T1000 (cell line): ENCODE measurements around the gene HSPB8.
A peak's percentile ranks its signal among the peaks of the same experiment; 100 is the strongest.

ENCODE experiments used
- DNase-seq: peaks from one replicate; lab custom pipeline; 2025; ENCODE audit warnings: mixed read lengths; lab: John Stamatoyannopoulos, UW

HSPB8 gene, protein sequence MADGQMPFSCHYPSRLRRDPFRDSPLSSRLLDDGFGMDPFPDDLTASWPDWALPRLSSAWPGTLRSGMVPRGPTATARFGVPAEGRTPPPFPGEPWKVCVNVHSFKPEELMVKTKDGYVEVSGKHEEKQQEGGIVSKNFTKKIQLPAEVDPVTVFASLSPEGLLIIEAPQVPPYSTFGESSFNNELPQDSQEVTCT

GRCh38 chr12:119178544-119179334 lies at the start of gene HSPB8:
TSS of gene HSPB8 (plus strand) at chr12:119178931. CDS start at chr12:119179313, 382 bp downstream.
- DNase-seq = peak; percentile 50

DNA sequence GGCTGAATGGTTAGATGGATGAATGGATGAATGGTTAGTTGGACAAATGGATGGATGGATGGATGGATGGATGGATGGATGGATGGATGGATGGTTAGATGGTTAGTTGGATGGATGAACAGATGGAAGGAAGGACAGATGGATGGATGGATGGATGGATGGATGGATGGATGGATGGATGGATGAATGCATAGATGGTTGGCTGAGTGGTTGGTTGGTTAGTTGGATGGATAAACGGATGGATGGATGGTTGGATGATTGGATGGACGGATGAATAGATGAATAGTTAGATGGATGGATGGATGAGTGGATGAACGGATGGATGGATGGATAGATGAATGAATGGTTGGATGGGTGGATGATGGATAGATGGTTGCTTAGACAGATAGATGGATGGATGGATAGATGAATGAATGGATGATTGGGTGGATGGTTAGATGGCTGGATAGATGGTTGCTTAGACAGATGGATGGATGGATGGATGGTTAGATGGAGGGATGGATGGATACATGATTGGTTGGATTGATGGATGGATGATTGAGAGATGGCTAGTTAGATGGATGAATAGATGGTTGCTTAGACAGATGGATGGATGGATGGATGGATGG lies 48.8 kb upstream of the HSPB8 start:
- DNase-seq = no peak

DNA sequence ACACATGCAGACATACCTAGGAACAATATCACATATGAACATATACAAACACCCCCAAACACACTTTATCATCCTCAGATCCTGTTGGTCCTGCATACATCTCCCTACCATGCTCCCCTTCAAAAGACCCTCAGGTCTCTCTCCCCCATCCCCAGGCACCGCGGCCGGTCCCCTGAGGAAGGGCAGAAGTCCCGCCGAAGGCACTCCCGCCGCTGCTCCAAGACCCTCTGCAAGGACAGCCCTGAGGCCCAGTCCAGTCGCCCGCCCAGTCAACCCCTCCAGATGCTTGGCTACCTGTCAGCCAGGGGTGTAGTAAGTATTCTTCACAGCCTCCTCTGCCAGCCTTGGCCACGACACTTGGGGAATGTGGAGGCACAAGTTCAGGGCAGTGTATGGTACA lies 48.2 kb upstream of the HSPB8 start:
- DNase-seq = no peak

DNA sequence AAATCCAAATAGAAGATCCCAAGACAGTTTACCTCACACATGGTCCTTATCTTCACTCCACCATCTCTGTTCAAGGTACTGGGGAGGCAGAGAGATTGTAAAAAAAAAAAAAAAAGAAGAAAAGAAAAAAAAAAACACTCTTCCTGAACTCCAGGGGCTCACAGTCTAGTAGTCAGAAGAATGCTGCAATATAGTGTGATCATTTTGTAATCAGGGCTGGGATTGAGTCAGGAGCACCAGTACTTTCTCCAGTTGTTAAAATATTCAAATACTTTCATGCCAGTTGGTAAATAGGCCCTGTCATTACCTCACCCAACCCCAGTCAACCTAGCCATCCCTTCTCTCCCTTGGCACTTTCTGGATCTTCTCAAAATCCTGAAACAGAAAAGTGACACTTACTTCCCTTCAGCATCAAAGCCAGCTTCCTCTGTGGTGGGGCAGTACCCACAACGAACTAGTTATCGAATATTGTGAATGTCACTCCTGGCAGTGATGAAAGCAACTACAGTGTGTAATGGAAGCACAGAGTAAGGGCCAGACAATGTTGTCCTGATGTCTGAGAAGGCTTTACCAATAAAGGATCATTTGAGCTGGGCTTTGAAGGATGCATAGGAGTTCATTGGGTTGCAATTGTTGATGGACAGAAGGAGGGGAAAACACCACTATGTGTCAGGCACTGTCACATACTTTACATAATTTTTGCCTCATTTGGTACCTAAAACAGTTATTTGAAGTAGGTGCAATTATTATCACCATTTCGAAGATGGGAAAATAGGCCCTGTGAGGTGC lies 44.3 kb upstream of the HSPB8 start:
- DNase-seq = no peak

DNA sequence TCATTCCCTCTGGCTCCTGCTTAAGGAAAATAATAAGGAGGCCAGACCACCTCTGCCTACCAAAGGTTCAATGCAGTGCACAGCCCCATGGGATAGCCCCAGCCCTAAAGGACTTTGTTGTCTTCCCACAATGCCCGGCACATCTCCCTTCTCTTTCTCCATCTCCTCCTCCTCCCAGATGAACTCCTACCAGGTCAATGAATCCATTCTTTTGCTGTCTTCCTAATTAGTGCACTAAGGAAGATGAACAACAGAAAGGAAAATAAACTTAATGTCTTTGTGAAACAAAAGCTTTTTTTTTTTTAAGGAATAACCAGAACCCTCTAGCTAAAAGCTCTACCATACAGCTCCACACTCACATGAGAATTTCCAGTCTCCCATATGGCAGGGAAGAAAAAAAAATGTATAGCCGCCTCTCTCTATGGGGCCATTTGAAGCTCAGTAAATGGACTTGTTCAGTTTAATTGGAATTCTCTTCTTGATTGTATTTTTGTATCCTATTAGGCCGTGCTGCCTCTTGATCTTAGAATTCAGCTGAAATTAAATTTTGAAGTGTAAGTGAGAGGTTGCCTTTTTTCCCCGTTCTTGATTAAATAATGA lies 41.8 kb upstream of the HSPB8 start:
- no peak for DNase-seq

GRCh38 chr12:119139448-119139847 lies 39.3 kb upstream of the HSPB8 start:
- no peak for DNase-seq

- DNase-seq = no peak
Observed at GRCh38 chr12:119145367-119145766, 33.4 kb upstream of the HSPB8 start.

- DNase-seq = no peak
Observed at GRCh38 chr12:119147847-119148448, 30.8 kb upstream of the HSPB8 start.

GRCh38 chr12:119149270-119149669 lies 29.5 kb upstream of the HSPB8 start:
- no peak for DNase-seq

DNA sequence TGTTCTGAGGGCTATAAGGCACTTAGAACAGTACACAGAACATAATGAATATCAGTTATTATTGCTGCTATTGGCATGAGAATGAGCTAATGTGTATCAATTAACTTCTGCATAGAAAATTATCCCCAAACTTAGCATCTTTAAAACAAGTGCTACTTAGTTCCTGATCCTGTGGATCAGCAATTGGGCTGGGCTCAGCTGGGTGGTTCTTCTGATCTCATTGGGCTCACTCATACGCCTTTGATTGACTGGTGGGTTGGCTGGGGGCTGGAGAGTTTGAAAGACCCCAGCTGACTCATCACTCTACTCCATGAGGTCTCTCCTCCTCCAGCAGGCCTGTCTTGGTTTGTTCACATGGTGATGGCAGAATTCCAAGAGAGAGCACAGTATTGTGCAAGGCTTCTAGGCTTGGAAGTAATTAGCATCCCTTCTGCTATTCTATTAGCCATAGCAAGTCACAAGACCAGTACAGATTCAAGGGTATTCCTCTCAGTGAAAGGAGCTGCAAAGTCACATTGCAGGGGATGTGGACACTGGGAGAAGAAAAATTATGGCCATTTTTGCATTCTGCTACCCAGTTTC lies 27.2 kb upstream of the HSPB8 start:
- DNase-seq = no peak

DNA sequence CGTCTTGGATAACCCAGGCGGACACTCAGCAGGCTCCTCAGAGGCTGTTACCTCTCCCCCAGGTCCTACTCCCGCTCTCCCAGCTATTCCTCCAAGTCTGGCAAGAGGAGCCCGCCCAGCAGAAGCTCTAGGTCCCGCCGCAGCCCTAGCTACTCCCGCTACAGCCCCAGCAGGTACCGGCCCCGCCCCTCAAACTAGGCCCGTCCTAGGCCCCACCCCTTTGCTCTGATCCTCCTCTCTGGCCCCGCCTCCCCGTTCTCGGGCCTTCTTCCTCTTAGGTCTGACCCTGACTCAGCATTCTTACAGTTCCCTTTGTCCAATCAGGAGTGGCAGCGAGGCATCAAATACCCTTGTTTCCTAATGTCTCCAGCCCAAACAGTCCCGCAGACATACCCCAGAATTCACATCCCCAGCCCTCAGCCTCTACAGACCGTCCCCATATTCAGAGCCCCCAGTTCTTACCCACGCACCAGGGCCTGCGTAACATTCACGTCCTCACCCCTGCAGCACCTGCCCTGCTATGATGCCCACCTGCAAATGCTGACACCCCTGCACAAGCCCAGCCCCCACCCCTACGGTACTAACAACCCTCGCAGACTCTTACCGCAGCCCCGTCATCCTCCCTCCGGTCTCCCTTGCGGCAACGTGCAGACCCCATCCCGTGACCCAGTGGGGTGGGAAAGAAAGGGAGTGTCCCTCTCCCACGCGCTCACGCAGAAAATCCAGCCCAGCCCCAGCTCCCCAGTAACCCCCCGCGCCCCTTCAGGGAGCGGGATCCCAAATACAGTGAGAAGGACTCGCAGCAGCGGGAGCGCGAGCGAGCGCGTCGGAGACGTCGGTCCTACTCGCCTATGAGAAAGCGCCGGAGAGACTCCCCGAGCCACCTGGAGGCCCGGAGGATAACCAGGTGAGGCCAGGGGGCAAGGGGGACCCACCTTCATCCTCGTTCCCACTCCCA lies 25.0 kb upstream of the HSPB8 start:
- DNase-seq = no peak

- no peak for DNase-seq
Observed at GRCh38 chr12:119154435-119154818, 24.3 kb upstream of the HSPB8 start.

- no peak for DNase-seq
Observed at GRCh38 chr12:119156401-119157044, 22.2 kb upstream of the HSPB8 start.

DNA sequence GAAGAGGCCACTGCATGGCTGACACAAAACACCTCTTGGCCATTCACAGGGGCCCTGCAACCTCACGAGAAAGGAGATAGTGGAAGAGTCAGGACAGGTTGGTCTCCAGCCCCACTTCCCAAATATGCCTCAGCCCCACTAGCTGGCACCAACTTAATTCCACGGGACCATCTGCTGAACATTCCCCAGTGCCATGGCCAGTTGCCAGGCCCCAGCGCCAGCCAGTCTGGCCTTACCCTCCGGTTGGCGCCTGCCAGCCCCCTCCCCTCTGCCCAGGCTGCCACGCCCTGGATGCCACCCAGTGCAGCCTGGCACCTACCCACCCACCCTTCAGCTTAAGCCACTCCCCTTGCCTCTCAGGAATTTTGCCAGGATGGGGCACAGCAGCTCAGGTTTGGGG lies 21.2 kb upstream of the HSPB8 start:
- DNase-seq = no peak

DNA sequence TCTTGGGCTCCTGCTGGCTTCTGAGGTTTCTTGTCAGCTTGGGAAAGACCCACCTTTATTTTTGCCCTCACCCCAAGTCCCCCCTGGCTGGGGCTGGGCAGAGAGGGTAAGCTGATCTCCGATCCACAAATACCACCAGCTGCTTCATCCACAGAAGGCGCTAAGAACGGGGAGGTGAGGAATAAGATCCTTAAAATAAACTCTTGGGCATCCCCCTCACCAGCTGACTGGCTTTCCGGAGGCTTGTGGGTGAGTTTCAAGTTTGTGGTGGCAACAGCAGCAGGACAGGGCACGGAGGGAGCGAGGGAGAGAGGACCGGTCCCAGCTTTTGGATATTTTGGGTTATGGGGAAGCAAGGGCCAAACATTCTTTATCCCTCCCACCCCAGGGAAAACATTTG lies 20.8 kb upstream of the HSPB8 start:
- no peak for DNase-seq

GRCh38 chr12:119158402-119158801 lies 20.3 kb upstream of the HSPB8 start:
- DNase-seq = no peak

DNA sequence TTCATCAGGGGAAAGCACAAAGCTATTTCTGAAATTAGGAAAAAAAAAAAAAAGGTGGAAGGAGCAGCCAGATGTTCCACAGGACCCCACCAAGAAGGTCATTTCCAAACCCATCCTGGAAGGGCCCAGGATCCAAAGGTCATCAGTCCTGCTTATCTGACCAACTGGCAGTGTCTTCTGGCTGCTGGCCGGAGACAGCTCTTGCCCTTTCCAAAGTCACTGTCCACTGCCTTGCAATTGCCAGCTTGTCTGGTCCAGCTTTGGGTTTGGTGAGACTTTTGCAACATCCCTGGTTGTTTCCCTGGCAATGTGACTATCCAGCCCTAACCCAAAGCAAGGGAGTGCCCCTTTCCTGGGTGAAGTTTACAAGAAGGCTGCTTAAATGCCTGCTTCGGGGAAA lies 18.9 kb upstream of the HSPB8 start:
- no peak for DNase-seq

DNA sequence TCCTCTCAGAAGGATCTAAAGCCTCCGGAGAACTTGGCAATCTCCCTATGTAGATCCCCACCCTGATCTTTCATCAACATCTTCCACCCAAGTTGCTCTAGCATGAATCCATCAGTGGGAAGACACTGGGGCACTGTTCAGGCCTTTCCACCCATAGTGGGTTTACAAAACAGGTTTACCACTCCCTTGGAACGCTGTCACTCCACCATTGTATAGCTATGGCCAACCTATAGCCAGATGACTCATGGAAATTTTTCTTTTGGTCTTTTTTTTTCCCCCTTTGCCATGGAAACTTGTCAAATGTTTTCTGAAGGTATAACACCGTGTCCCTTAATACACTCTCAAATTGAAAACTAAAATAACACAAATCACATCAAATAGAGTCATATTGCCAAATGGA lies 10.8 kb upstream of the HSPB8 start:
- no peak for DNase-seq

GRCh38 chr12:119168721-119169120 lies 10.0 kb upstream of the HSPB8 start:
- DNase-seq = no peak

GRCh38 chr12:119169150-119169549 lies 9.6 kb upstream of the HSPB8 start:
- no peak for DNase-seq
